Activated CD4-positive, alpha-beta T cell treated with anti-CD3 and anti-CD28 coated beads, Interleukin-2, amount 50 U/mL, for 48 hours (primary cell): ENCODE results near the gene TP53.
"Not testable (repeated sequence)": the region's sequence is repeated elsewhere in the genome, so short reads cannot be mapped to it uniquely, and the experiment has no call there.

Experiments used
- DNase-seq, 2 experiments: peaks; one replicate each; pipeline ENCODE4 v3.0.0-alpha.2; 2020

TP53 gene

GRCh38 chr17:7673239-7673638 is 14.1 kb downstream of the TP53 start:
- peak; percentile 67 to 68 for DNase-seq

GRCh38 chr17:7668482-7668881 is 18.8 kb downstream of the TP53 start:
- DNase-seq: no peak

GRCh38 chr17:7667656-7668406 is 19.5 kb downstream of the TP53 start:
- no peak for DNase-seq

- DNase-seq: no peak
Measured at GRCh38 chr17:7656958-7657609, 30.2 kb downstream of the TP53 start.

GRCh38 chr17:7655541-7655840 is 31.8 kb downstream of the TP53 start:
- DNase-seq: no peak

- DNase-seq: no peak
Measured at GRCh38 chr17:7654832-7655540, 32.3 kb downstream of the TP53 start.

GRCh38 chr17:7652388-7653356 is 34.6 kb downstream of the TP53 start:
- no peak for DNase-seq

- no peak for DNase-seq
Measured at GRCh38 chr17:7651665-7652387, 35.5 kb downstream of the TP53 start.

GRCh38 chr17:7651097-7651664 is 36.1 kb downstream of the TP53 start:
- no peak for DNase-seq

GRCh38 chr17:7650509-7651096 is 36.7 kb downstream of the TP53 start, which contains the start of gene ATP1B2:
Gene ATP1B2, plus strand, starts transcription at chr17:7650926. Its CDS starts 593 bp downstream, at chr17:7651519.
- DNase-seq: peak; percentile 74 to 77

GRCh38 chr17:7647018-7647417 is 40.3 kb downstream of the TP53 start:
- no peak for DNase-seq

GRCh38 chr17:7646457-7646856 is 40.8 kb downstream of the TP53 start:
- DNase-seq: no peak

GRCh38 chr17:7644775-7645174 is 42.5 kb downstream of the TP53 start:
- DNase-seq: no peak

GRCh38 chr17:7641635-7642034 is 45.7 kb downstream of the TP53 start:
- DNase-seq: not testable (repeated sequence)

GRCh38 chr17:7640783-7641182 is 46.5 kb downstream of the TP53 start:
- DNase-seq: no peak

- DNase-seq: no peak
Measured at GRCh38 chr17:7636163-7636562, 51.1 kb downstream of the TP53 start.

- DNase-seq: peak; percentile 31 to 45
Measured at GRCh38 chr17:7634384-7634783, 52.9 kb downstream of the TP53 start.

GRCh38 chr17:7633093-7633492 is 54.2 kb downstream of the TP53 start:
- DNase-seq: no peak

- peak; percentile 21 to 37 for DNase-seq
Measured at GRCh38 chr17:7632492-7632894, 54.8 kb downstream of the TP53 start.

- DNase-seq: no peak
Measured at GRCh38 chr17:7631398-7632380, 55.6 kb downstream of the TP53 start.
